Measurements from ENCODE around the gene GABRB2. TPM values are rescaled to one million over a fixed set of nuclear protein-coding genes. Genes with fewer than 3 reads are reported as not detected.

The GABRB2 gene
- total RNA-seq, 1 experiment from 2014 or later, result not detected

- no peaks in the 10 kb centered on the region for H3K36me3 ChIP-seq (ENCODE audit: control insufficient read depth, insufficient read depth, low read length)
- CTCF ChIA-PET, result no interaction called here
- no peak overlapping the region for H3K27ac ChIP-seq (ENCODE audit: low read length)
- POLR2A ChIA-PET, result no interaction called here
- H3K4me1 ChIP-seq (ENCODE audit: control insufficient read depth, insufficient read depth, low read length), result no peaks in the 10 kb centered on the region
- no peaks in the 10 kb centered on the region for H3K27me3 ChIP-seq (ENCODE audit: control insufficient read depth, insufficient read depth, low read length)
- TF ChIP-seq TCF7L2 (IDR thresholded peaks at IDR 0.05; ENCODE audit: low read depth, low read length), result no peak
- TF ChIP-seq, protein P1, sequence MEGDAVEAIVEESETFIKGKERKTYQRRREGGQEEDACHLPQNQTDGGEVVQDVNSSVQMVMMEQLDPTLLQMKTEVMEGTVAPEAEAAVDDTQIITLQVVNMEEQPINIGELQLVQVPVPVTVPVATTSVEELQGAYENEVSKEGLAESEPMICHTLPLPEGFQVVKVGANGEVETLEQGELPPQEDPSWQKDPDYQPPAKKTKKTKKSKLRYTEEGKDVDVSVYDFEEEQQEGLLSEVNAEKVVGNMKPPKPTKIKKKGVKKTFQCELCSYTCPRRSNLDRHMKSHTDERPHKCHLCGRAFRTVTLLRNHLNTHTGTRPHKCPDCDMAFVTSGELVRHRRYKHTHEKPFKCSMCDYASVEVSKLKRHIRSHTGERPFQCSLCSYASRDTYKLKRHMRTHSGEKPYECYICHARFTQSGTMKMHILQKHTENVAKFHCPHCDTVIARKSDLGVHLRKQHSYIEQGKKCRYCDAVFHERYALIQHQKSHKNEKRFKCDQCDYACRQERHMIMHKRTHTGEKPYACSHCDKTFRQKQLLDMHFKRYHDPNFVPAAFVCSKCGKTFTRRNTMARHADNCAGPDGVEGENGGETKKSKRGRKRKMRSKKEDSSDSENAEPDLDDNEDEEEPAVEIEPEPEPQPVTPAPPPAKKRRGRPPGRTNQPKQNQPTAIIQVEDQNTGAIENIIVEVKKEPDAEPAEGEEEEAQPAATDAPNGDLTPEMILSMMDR (IDR thresholded peaks at IDR 0.05), result no peak
- TF ChIP-seq, protein P2, sequence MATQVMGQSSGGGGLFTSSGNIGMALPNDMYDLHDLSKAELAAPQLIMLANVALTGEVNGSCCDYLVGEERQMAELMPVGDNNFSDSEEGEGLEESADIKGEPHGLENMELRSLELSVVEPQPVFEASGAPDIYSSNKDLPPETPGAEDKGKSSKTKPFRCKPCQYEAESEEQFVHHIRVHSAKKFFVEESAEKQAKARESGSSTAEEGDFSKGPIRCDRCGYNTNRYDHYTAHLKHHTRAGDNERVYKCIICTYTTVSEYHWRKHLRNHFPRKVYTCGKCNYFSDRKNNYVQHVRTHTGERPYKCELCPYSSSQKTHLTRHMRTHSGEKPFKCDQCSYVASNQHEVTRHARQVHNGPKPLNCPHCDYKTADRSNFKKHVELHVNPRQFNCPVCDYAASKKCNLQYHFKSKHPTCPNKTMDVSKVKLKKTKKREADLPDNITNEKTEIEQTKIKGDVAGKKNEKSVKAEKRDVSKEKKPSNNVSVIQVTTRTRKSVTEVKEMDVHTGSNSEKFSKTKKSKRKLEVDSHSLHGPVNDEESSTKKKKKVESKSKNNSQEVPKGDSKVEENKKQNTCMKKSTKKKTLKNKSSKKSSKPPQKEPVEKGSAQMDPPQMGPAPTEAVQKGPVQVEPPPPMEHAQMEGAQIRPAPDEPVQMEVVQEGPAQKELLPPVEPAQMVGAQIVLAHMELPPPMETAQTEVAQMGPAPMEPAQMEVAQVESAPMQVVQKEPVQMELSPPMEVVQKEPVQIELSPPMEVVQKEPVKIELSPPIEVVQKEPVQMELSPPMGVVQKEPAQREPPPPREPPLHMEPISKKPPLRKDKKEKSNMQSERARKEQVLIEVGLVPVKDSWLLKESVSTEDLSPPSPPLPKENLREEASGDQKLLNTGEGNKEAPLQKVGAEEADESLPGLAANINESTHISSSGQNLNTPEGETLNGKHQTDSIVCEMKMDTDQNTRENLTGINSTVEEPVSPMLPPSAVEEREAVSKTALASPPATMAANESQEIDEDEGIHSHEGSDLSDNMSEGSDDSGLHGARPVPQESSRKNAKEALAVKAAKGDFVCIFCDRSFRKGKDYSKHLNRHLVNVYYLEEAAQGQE (IDR thresholded peaks at IDR 0.05; ENCODE audit: insufficient read depth in 1 of 2, low read depth in 2 of 2, low read length in 1 of 2), result no peak
- TF ChIP-seq POLR2AphosphoS5 (IDR thresholded peaks at IDR 0.05; ENCODE audit: low read depth, low read length), result no peak
- no peak for TF ChIP-seq SIN3A (IDR thresholded peaks at IDR 0.05; ENCODE audit: borderline replicate concordance, insufficient read depth, low read depth, low read length)
- in situ Hi-C loops (cut with HindIII; ENCODE audit: low pct_unique_long_range_greater_than_20kb, low sequenced_read_pairs) (no loop called here), intact Hi-C loops (cut with micrococcal nuclease; ENCODE audit: unreplicated experiment) (no loop called here)
- ATAC-seq (no peak), DNase-seq (ENCODE audit: low read depth, low spot score) (no peak)
- no peaks in the 10 kb centered on the region for H3K9me3 ChIP-seq (ENCODE audit: control insufficient read depth, insufficient read depth, low read depth, low read length)
- H3K4me3 ChIP-seq (ENCODE audit: low read depth in 2 of 2, low read length in 2 of 2), result no peak overlapping the region
- BruUV-seq (replicated peaks), result no TSS peak
Measured at GRCh38 chr5:161530700-161531099, 15.8 kb downstream of the GABRB2 start.

- POLR2A ChIA-PET, result no interaction called here
- Histone ChIP-seq H3K36me3 (ENCODE audit: control insufficient read depth, insufficient read depth, low read length) (no peaks in the 10 kb centered on the region), H3K27ac (ENCODE audit: low read length) (no peak overlapping the region), H3K4me1 (ENCODE audit: control insufficient read depth, insufficient read depth, low read length) (no peaks in the 10 kb centered on the region), H3K27me3 (ENCODE audit: control insufficient read depth, insufficient read depth, low read length) (no peaks in the 10 kb centered on the region), H3K9me3 (ENCODE audit: control insufficient read depth, insufficient read depth, low read depth, low read length) (no peaks in the 10 kb centered on the region), H3K4me3 (ENCODE audit: low read depth in 2 of 2, low read length in 2 of 2) (no peak overlapping the region)
- intact Hi-C loops (cut with micrococcal nuclease; ENCODE audit: unreplicated experiment), result no loop called here
- DNase-seq (ENCODE audit: low read depth, low spot score) (no peak), ATAC-seq (no peak)
- no TSS peak for BruUV-seq (replicated peaks)
- in situ Hi-C loops (cut with HindIII; ENCODE audit: low pct_unique_long_range_greater_than_20kb, low sequenced_read_pairs), result no loop called here
- TF ChIP-seq TCF7L2 (IDR thresholded peaks at IDR 0.05; ENCODE audit: low read depth, low read length), result no peak
- TF ChIP-seq, protein P1 (IDR thresholded peaks at IDR 0.05), result no peak
- TF ChIP-seq SIN3A (IDR thresholded peaks at IDR 0.05; ENCODE audit: borderline replicate concordance, insufficient read depth, low read depth, low read length), result no peak
- TF ChIP-seq, protein P2 (IDR thresholded peaks at IDR 0.05; ENCODE audit: insufficient read depth in 1 of 2, low read depth in 2 of 2, low read length in 1 of 2), result no peak
- no peak for TF ChIP-seq POLR2AphosphoS5 (IDR thresholded peaks at IDR 0.05; ENCODE audit: low read depth, low read length)
- CTCF ChIA-PET, result no interaction called here
Measured at GRCh38 chr5:161513942-161514341, 32.6 kb downstream of the GABRB2 start.

Data from Panc1 (cell line).